HG03460 (cell line): ENCODE data around the gene SLC44A2.

Experiments
- ATAC-seq: cut with Tn5 transposase; IDR thresholded peaks from one replicate; pipeline ENCODE4 v1.9.1; 2021; ENCODE audit not compliant: unreplicated experiment

Gene SLC44A2

GRCh38 chr19:10680545-10681135 is 55.3 kb downstream of the SLC44A2 start:
- no peak for ATAC-seq

- no peak for ATAC-seq
These were observed 56.3 kb downstream of the SLC44A2 start for GRCh38 chr19:10681658-10682057.

- ATAC-seq = no peak
These were observed 57.2 kb downstream of the SLC44A2 start for GRCh38 chr19:10682397-10683063.

DNA sequence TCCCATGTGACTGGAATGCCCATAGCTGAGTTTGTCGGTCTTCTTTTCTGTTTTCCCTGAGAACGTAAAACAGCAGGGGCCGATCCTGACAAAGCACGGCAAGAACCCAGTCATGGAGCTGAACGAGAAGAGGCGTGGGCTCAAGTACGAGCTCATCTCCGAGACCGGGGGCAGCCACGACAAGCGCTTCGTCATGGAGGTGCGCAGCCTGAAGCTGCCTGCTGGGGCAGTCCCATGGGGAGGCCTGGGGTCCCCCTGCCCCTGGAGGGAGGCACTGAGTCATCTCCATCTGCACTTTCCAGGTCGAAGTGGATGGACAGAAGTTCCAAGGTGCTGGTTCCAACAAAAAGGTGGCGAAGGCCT is 57.7 kb downstream of the SLC44A2 start:
- no peak for ATAC-seq

GRCh38 chr19:10683582-10683981 is 58.2 kb downstream of the SLC44A2 start:
- ATAC-seq = no peak

DNA sequence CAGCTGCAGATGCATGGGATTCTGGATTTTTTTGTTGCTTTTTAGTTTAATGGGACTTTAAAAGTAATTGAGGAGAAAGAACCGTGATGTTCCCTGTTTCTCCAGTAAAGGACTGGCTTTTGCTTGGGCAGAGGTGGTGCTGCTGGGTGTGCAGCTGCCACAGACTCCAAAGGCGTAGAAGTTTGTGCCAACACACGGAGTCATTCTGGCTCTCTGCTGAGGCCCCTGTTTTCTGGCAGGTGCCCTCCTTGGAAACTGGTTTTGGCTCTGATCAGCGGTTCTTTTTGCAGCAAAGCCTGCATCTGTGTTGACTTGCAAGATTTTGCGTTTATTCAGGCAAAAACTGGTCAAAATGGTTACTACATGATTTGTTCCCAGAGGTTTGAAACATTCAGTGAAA is 59.9 kb downstream of the SLC44A2 start:
- no peak for ATAC-seq

DNA sequence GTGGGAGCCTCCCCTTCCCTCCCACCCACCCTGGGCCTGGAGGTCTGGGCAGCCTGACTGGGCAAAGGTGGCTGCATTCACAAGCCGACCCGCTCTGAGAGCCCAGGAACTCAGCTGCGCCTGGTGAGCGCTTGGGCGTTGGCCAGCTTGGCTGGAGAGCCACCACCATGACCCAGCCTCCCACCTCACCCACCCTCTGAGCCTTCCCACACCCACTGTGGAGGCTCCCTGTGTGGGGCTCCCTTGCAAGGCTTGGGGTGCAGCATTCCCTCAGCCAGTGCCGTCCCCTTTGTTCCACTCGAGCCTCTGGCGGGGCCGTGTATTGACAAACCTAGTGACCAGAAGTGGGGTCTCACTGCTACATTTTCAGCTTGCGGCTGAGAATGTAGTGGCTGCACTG is 60.8 kb downstream of the SLC44A2 start:
- ATAC-seq = no peak

- no peak for ATAC-seq
These were observed 61.5 kb downstream of the SLC44A2 start for GRCh38 chr19:10686661-10687517.

DNA sequence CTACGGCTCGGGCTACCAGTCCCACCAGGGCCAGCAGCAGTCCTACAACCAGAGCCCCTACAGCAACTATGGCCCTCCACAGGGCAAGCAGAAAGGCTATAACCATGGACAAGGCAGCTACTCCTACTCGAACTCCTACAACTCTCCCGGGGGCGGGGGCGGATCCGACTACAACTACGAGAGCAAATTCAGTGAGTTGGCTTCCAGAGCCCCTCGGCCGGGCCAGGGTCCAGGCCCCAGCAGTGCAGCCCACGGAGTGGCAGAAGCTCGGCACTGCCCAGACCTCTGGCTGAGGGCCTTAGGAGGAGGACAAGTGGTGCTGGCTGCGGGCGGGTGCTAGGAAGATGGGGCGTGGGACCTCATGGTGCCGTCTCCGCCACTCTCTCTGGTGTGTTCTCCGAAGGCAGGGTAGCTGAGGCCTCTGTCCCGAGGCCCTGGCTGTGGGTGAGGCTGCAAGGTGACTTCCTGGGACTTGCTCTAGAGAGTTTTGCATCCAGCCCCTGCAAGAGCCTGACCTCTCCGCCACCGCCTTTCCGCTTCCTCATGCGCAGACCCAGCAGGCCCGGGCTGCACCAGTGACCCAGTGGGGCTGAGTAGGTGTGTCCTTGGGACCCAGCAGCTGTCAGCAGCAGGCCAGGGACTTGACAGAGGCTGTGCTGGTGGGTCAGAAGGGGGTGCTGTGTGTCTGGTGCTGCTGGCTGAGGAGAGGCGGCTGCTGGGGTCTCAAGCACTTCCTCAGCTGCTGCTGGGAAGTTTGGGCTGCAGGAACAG is 62.4 kb downstream of the SLC44A2 start:
- no peak for ATAC-seq

- no peak for ATAC-seq
These were observed 63.4 kb downstream of the SLC44A2 start for GRCh38 chr19:10688545-10689280.

GRCh38 chr19:10690341-10690781 is 65.0 kb downstream of the SLC44A2 start:
- ATAC-seq = no peak

GRCh38 chr19:10691178-10691881 is 66.0 kb downstream of the SLC44A2 start:
- ATAC-seq = no peak

DNA sequence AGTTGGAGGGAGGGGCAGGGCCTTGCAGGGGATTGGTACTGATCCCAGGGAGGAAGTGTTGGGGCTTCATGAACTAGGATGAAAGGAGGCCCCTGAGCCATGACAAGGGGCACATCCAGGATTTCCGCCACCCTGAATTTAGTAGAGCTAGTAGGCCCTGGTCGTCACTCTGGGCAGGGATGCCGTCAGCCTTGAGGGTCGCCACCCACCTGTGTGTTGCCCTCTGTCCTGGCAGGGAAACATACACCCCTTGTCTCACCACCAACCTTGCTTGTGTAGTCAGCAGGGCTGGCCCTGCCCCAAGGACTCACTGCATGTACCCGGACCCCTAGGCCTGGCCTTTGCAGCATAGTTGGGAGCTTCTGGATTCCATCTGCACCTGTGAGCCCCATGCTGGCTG is 66.5 kb downstream of the SLC44A2 start:
- no peak for ATAC-seq

DNA sequence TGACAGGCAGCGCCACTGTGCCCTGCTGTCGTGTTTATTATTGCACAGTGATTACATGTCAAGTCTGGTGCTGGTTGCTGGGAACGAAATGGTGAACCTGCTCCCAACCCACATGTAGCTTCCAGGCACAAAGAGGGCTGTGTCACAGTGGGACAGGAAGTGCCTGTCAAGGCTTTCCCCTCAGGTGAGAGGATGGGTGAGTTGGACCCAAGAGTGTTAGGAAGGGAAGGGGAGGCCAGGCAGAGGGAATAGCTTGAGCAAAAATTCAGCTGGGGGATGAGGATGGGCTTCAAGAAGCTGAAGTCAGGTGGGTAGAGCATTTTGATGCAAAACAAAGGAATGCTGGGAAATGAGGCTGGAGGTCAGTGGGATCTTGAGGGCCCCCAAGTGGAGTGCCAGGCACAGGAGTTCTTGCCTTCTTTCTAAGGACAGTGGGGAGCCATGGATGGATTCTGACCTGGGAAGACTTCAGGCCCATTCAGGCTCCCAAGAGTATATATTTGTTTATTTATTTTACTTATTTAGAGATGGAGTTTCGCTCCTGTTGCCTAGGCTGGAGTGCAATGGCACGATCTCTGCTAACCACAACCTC is 67.4 kb downstream of the SLC44A2 start:
- ATAC-seq = no peak
